Fibroblast of mammary gland (primary cell): ENCODE results near the gene OSMR.
"Not testable (repeated sequence)": the region's sequence is repeated elsewhere in the genome, so short reads cannot be mapped to it uniquely, and the experiment has no call there.

Source experiments
- DNase-seq: peaks from one replicate; pipeline ENCODE4 v3.0.0-alpha.2; 2010; ENCODE audit warnings: low read depth
- H3K4me3 ChIP-seq: 2 replicates; pipeline ENCODE4 v1.5.1; 2011; ENCODE audit warnings: low read depth, mild to moderate bottlenecking, low read length, moderate library complexity; ENCODE audit not compliant: control insufficient read depth
- TF ChIP-seq, protein P1 (sequence below): conservative IDR thresholded peaks from 2 replicates; pipeline ENCODE4 v1.5.1; 2011; ENCODE audit warnings: low read depth, low read length, inconsistent platforms; ENCODE audit not compliant: control insufficient read depth, insufficient read depth

The OSMR gene

GRCh38 chr5:38846379-38847011 is 683 bp downstream of the OSMR start:
- H3K4me3 ChIP-seq, result peak overlapping the region; percentile 94
- TF ChIP-seq, protein P1, sequence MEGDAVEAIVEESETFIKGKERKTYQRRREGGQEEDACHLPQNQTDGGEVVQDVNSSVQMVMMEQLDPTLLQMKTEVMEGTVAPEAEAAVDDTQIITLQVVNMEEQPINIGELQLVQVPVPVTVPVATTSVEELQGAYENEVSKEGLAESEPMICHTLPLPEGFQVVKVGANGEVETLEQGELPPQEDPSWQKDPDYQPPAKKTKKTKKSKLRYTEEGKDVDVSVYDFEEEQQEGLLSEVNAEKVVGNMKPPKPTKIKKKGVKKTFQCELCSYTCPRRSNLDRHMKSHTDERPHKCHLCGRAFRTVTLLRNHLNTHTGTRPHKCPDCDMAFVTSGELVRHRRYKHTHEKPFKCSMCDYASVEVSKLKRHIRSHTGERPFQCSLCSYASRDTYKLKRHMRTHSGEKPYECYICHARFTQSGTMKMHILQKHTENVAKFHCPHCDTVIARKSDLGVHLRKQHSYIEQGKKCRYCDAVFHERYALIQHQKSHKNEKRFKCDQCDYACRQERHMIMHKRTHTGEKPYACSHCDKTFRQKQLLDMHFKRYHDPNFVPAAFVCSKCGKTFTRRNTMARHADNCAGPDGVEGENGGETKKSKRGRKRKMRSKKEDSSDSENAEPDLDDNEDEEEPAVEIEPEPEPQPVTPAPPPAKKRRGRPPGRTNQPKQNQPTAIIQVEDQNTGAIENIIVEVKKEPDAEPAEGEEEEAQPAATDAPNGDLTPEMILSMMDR, result no peak
- no peak for DNase-seq

DNA sequence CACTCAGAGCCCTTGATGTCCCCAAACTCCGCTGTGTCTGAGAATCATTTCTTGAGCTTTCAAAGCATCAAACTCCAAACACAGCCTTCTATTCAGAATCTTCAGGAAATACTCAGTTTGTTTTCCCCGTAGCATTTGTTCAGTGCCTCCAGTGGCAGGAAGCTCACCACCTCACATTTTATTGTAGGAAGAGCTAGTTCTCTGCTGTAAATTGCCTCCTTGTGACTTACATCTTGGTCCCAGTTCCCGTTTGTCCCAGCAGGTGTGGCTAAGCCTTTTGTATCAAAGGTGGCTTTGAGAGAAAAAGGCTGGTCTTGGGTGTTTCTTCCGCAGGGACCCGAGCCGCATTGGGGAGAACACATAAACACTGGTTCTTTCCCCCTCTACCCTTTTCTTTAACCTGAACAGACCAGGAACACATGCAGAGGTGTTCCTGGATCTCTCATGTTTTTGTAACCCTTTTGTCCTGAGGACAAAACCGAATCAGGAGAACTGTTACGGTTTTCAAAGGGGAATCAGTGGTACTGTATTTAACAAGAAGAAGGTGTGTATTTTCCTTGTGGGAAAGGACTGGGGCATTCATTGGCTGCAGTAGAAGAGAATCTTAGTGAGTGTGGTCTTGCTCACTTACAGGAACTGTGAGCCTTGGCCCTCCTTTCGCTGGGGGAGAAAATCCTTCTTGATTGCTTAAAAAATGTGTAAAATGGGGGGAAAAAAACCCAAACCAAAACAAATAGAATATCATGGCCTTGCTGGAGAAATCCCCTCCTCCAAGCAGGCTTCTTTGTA is 1.9 kb downstream of the OSMR start:
- no peak for DNase-seq
- TF ChIP-seq, protein P1, result peak; percentile 10
- H3K4me3 ChIP-seq, result peak overlapping the region; percentile 94

DNA sequence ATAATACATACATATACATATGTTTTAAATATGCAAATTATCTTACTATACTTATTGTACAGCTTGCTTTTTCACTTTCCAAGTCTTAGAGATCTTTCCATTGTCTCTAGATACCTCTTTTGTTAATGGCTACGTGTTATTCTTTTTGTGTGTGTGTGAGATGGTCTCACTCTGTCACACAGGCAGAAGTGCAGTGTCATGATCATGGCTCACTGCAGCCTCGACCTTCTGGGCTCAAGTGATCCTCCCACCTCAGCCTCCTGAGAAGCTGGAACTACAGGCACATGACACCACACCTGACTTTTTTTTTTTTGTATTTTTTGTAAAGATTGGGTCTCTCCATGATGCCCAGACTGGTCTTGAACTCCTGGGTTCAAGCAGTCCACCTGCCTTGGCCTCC is 2.8 kb downstream of the OSMR start:
- peak overlapping the region; percentile 94 for H3K4me3 ChIP-seq
- TF ChIP-seq, protein P1, result no peak
- no peak for DNase-seq

GRCh38 chr5:38851640-38852039 is 5.8 kb downstream of the OSMR start:
- DNase-seq, H3K4me3 ChIP-seq: not testable (repeated sequence)

- peak; percentile 90 for DNase-seq
- no peak overlapping the region for H3K4me3 ChIP-seq
These were observed 8.1 kb downstream of the OSMR start for GRCh38 chr5:38853753-38854470.

GRCh38 chr5:38854907-38855306 is 9.1 kb downstream of the OSMR start:
- TF ChIP-seq, protein P1, result no peak
- H3K4me3 ChIP-seq, result no peak overlapping the region
- DNase-seq, result no peak

More at GRCh38 chr5:38853753-38854470, 8.1 kb downstream of the OSMR start:
- TF ChIP-seq, protein P1, result no peak

DNA sequence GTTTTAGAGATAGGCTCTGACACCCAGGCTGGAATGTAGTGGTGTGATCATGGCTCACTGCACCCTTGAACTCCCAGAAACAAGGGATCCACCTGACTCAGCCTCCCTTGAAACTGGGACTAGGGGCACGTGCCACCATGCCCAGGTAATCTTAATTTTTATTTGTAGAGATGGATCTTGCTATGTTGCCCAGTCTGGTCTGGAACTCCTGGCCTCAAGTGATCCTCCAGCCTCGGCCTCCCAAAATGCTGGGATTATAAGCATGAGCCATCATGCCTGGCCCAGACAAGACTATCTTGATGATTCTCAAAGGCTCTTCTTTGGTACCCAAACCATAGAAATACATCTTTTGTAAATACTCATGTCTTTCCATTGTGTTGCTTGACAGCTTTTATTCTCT is 10.8 kb downstream of the OSMR start:
- TF ChIP-seq, protein P1, result no peak
- no peak overlapping the region for H3K4me3 ChIP-seq
- DNase-seq, result no peak
